GM19025 (cell line): ENCODE data around the gene DHX30.
"Not testable (repeated sequence)": the region's sequence is repeated elsewhere in the genome, so short reads cannot be mapped to it uniquely, and the experiment has no call there.

Source experiments
- ATAC-seq: cut with Tn5 transposase; IDR thresholded peaks from one replicate; pipeline ENCODE4 v1.9.1; 2021; ENCODE audit warnings: mild to moderate bottlenecking, low read depth, moderate library complexity; ENCODE audit not compliant: unreplicated experiment

The DHX30 gene

DNA sequence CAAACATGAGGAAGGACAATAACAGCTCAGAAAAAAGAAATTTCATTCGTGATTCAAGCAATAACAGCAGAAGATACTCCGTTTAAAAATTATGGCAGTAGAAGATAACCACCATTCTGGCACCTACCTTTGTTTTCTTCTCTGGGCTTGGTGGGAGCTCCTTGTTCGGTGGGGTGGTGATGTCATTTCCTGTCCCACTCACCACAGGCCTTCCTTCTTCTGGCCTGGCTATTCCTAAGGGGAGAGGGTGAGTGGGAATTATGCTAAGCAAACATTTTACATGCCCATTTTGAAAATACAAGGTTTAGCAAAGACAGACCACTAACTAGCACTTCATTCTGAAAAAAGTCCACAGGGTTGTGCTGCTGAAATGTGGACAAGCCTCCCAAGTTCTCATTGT lies 74.4 kb downstream of the DHX30 start:
- ATAC-seq: no peak

- ATAC-seq: no peak
Measured at GRCh38 chr3:47877719-47878118, 74.8 kb downstream of the DHX30 start.

DNA sequence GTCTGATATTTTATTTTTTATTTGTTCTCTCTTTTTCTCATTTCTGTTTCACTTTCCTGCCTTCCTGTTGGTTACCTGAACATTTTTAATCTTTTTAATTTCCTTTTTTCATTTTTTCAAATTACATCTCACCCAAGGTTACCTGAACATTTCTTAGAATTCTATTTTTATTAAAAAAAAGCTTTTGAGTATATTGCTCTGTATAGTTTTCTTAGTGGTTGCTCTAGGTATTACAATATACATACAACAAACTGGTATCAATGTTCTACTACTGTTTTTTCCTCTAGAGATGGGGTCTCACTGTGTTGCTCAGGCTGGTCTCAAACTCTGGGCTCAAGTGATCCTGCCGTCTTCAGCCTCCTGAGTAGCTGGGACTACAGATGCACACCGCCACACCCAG lies 79.4 kb downstream of the DHX30 start:
- ATAC-seq: no peak

- no peak for ATAC-seq
Measured at GRCh38 chr3:47884603-47885002, 81.7 kb downstream of the DHX30 start.

- ATAC-seq: no peak
Measured at GRCh38 chr3:47885168-47885567, 82.2 kb downstream of the DHX30 start.

GRCh38 chr3:47887991-47888390 lies 85.1 kb downstream of the DHX30 start:
- not testable (repeated sequence) for ATAC-seq

DNA sequence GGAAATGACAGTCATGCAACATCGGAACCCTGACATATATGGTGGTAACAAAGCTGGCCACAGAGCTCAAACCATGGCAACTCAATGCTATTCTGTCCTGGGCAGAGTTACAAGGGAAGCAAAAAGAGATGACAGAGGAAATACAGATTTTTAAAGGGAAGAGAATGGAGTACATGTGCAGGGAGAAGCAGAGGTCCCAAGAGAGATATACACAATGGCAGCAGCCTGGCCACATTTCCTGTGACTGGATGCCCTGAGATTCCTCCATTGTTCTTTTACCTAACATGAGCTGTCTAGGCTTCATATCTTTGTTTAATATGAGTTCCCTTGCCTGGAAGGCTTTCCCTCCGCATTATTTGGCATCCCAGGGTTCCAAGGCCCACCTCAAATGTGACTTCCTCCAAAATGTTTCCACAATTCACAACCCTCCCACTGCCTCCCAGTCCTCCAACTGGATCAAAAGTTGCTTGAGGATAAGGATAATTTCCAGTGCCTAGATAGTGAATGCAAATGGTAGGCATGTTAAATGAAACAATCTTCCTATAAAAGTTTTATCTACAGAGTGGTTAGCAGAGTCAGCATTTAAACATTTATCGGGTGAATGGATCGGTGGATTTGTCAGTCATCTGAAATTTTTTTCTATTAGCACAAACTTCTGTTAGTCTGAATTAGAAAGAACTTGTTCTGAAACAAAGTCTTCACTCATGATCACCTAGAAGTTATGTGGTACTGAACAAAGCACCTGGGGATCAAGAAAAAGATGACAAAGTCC lies 86.2 kb downstream of the DHX30 start:
- ATAC-seq: no peak

GRCh38 chr3:47890126-47890827 lies 87.3 kb downstream of the DHX30 start:
- ATAC-seq: no peak

DNA sequence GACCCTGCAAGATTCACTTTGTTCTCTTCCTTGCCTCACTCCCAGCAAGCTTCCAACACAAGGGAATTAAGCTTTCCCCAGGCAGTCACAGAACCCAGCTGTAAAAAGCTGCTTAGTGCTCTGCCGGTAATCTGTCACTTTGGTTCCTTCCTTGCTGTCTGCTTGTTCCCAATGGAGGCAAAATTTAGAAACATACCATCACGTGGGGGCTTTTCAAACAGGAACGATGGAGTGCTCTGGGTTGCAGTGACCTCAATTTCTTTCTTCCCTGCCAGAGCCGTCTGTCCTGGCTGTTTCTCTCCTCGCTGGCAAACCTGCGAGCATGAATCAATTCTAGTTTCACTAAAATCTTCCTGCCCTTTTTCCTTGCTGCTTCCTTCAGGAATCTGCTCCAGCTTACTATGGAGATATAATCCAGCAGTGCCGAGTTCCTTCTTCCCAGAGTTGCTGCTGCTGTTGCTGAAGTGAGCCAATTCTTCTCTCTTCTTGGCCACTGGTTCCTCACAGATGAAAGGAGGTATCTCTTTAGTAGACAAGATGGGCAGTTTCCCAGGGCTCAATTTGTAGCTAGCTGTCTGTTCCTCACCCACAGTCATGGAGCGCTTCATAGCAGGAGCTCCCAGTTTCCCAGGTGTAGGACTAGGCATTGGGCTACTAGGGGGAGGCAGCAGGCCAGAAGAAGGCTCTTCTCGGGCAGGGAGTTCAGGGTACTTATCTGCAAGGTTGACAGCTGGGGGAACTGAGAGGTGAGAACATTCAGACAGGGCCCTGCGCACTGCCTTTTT lies 88.1 kb downstream of the DHX30 start:
- ATAC-seq: no peak

DNA sequence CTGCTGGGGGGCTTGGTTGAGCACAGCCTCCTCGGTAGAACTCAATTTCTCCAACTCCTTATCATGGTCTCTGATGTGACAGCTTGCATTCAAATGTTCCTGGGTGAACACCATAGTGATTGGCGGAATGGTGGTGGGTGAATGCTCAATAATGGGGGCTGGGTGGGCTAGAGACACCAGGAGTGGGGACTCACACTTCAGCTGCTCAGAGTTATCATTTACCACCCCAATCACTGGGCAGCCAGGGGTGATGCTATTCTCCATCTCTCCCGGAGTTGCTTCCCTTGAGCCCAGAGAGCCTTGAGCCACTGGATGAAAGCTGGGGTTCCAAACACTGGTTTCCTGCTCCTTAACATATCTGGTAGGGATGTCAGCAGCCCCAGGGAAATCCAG lies 88.7 kb downstream of the DHX30 start:
- ATAC-seq: no peak

DNA sequence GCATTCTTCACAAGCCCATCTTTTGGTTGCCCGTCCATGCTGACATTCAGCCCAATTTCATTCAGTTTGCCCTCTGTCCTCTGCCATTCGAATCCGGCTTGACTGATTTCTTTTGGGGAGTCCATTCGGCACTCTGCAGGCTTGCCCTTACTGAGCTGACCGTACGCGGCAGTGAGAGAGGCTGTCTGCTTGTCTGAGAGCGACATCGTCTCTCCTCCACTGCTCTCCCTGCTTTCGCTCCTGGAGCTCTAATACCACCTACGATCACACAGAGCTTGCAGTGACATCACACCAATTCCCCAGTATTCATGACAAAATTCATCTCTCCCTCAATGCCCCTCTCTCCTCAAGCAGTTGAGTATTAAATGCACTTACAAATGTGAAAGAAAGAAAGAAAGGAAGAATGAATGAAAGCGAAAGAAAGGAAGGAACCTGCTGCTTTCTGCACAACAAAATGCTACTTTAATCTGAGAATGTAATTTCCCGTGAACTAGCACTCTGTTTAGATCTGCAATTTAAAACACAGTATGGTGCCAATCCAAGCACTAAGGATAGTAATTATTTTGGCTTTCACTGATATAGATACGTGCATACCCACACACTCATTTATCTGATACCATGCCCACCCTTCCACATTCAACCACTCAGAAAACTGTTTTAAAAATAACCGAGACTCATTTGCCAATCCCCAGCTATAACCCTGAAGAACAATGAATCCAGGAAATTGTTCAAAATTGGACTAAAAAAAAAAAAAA lies 89.5 kb downstream of the DHX30 start:
- no peak for ATAC-seq

DNA sequence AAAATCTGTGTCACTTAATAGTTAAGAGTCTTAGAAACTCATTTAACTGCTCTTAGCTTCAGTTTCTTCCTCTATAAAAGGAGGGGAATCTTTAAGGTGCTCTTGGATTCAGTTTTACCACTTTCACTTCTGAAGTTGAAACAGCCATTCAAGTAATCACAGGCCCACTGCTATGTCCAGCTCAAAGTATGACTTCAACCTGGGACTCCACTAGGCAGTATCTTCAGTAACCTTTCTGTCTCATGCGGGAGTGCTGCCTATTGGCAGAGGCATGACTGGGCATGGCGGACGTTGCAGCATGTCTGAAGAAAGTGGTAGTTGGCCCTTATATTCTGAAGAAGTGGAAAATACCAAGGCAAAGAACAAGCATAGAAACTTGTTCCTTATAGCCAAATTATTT lies 92.3 kb downstream of the DHX30 start:
- no peak for ATAC-seq

- ATAC-seq: no peak
Measured at GRCh38 chr3:47896736-47897135, 93.8 kb downstream of the DHX30 start.

DNA sequence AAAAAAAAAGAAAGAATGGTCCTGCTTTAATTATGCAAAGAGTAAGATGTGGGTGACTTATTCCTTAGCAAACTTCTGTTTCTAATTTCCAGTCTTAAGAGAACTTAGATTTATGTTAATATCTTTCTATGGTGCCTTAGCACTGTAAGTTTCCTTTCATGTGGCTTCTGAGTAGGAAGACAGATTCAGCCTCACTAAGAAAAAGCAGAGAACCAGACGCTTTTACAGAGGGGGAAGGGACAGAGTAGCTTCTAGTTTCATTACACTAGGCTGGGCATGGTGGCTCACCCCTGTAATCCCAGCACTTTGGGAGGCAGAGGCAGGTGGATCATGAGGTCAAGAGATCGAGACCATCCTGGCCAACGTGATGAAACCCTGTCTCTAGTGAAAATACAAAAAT lies 95.0 kb downstream of the DHX30 start:
- no peak for ATAC-seq

DNA sequence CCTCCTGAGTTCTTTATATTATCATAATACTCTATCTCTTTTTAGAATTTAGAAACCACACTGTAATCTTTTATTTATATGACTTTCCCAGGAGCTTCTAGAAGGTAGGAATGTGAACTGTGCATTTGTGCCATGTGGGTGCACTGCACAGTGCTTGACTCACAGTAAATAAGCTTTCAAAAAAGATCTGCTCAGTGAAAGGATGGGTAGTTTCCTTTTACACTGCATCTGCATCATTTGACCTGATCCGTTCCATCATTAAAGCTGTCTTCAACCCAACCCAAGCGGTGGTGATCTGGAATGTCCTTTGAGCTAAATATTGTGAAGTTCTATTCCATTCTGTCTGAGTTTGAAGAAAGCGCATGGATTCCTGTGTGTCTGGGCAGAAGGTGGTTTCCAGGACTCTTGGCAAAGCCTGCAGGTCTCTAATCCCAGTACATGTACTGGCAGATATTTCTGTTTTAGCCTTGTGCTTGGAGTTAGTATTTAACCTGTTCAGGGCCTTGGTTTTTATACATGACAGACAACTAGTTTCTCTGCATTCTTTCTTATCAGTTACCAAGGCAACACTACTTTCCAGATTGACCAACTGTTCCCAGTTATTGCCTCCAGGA lies 96.7 kb downstream of the DHX30 start:
- ATAC-seq: no peak
